Measurements from ENCODE around the gene RXRA.
A peak's percentile ranks its signal among the peaks of the same experiment; 100 is the strongest.

Gene RXRA

DNA sequence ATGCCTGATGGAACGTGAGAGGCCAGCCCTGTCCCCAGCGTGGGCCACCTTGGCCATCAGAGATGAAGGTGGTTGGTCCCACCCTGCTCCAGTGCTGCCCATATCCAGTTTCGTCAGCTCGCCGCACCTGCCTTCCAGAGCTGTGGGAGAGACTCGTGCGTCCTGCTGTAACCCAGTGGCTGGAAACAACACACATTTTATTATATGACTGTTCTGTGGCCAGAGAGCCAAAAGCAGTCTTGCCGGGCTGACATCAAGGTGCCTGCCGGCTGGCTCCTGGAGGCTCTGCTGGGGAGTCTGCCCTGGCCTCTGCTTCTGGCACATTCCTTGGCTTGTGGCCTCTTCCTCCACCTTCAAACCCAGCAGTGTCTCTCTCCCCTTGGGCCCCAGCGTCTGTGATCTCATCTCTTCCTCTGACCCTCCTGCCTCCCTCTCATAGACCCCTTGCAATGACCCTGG lies 94.7 kb downstream of the RXRA start:
- TF ChIP-seq, protein P1, sequence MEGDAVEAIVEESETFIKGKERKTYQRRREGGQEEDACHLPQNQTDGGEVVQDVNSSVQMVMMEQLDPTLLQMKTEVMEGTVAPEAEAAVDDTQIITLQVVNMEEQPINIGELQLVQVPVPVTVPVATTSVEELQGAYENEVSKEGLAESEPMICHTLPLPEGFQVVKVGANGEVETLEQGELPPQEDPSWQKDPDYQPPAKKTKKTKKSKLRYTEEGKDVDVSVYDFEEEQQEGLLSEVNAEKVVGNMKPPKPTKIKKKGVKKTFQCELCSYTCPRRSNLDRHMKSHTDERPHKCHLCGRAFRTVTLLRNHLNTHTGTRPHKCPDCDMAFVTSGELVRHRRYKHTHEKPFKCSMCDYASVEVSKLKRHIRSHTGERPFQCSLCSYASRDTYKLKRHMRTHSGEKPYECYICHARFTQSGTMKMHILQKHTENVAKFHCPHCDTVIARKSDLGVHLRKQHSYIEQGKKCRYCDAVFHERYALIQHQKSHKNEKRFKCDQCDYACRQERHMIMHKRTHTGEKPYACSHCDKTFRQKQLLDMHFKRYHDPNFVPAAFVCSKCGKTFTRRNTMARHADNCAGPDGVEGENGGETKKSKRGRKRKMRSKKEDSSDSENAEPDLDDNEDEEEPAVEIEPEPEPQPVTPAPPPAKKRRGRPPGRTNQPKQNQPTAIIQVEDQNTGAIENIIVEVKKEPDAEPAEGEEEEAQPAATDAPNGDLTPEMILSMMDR (IDR thresholded peaks at IDR 0.05; ENCODE audit: low read length, missing control alignments): no peak
- H3K4me3 ChIP-seq (replicated peaks; ENCODE audit: low read depth, low read length): no peak overlapping the region
- no peak for DNase-seq (ENCODE audit: low read depth)

DNA sequence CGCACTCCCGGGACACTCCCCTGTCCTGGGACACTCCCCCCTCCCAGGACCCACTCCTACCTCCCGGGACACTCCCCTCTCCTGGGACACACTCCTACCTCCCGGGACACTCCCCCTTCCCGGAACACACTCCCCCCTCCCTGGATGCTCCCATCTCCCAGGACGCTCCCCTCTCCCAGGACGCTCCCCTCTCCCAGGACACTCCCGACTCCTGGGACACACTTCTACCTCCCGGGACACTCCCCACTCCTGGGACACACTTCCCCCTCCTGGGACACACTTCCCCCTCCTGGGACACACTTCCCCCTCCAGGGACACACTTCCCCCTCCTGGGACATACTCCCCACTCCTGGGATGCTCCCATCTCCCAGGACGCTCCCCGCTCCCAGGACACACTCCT lies 95.6 kb downstream of the RXRA start:
- DNase-seq (ENCODE audit: low read depth): no peak
- no peak overlapping the region for H3K4me3 ChIP-seq (replicated peaks; ENCODE audit: low read depth, low read length)
- TF ChIP-seq, protein P1 (IDR thresholded peaks at IDR 0.05; ENCODE audit: low read length, missing control alignments): no peak

DNA sequence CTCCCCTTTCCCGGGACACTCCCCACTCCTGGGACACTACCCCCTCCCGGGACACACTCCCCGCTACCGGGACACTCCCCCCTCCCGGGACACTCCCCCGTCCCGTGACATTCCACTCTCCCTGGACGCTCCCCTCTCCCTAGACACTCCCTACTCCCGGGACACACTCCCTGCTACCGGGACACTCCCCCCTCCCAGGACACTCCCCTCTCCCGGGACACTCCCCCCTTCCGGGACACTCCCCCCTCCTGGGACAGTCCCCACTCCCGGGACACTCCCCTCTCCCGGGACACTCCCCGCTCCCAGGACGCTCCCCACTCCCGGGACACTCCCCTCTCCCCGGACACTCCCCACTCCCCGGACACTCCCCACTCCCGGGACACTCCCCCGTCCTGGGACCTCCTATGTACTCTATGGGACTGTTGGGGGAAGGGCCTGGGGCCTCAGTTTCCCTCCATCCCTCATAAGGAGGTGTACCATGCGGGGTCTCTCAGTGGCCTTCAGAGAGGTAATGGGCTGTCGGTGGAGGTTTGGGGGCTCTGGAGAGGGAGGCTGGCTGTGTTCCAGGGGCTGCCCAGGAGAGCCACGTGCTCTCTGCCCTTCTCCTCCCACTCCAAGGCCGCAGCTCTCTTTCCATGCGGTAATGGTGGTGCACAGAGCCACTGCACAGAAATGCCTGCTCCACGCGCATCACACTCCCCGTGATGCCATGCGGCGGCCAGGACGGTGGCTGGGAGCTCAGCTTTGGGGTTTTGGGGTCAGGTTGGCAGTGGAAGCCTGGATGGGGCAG lies 96.2 kb downstream of the RXRA start:
- H3K4me3 ChIP-seq (replicated peaks; ENCODE audit: low read depth, low read length): no peak overlapping the region
- TF ChIP-seq, protein P1 (IDR thresholded peaks at IDR 0.05; ENCODE audit: low read length, missing control alignments): no peak
- DNase-seq (ENCODE audit: low read depth): peak; percentile 21

DNA sequence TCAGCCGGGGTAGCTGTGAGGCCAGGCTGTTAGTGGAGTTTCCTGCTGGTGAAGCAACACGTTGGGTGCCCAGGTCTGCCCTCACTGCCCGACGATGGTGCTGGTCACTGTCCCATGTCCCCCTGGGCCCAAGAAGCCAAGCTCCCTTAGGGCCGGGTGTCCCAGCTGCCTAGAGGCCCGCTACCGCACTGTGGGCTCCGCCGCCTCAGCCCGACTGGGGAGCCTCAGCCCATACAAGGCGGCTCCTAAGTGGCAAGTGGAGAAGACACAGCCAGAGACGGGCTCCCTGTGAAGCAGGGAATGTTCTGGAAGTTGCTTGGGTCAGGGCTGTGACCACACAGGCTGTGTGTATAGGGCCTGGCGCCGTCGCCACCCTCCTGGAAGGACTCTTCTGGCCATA lies 96.9 kb downstream of the RXRA start:
- DNase-seq (ENCODE audit: low read depth): no peak
- TF ChIP-seq, protein P1 (IDR thresholded peaks at IDR 0.05; ENCODE audit: low read length, missing control alignments): no peak
- H3K4me3 ChIP-seq (replicated peaks; ENCODE audit: low read depth, low read length): no peak overlapping the region

DNA sequence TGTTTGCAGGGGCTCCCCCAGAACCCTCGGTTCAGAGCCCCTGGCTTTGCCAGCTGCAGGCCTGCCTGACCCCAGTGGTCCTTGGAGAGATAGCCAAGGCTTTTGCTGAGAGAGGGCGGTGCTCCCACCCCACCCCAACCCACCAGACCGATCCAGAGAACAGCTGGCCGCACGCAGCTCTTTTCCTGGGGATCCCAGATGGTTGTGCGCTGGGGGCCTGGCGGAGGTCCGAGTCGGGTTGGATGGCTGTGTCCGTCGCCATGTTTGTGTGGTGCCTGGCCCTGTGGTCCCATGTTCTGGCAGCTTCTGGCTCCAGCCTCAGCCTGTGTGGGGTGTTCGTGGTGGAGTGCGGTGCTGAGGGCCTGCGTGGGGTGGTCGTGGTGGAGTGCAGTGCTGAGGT lies 97.5 kb downstream of the RXRA start:
- H3K4me3 ChIP-seq (replicated peaks; ENCODE audit: low read depth, low read length): no peak overlapping the region
- TF ChIP-seq, protein P1 (IDR thresholded peaks at IDR 0.05; ENCODE audit: low read length, missing control alignments): no peak
- DNase-seq (ENCODE audit: low read depth): no peak

DNA sequence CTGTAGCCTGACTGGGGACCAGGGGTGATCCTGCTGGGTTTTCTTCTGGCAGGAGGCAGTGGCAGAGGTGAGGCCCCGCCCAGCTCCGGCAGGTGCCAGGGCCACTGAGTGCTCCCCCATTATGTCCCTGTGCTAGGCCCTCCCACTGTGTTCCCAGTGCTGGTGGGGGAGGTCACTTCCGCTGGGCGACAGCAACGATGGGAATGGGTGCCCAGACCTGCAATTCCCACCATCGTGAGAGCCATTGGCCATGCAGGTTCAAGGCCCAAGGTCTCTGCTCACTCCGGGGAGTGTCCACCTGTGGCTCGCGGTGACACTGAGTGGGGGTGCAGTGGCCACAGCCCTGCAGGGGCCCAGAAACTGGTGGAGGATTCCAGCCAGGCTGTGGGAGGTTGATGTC lies 98.6 kb downstream of the RXRA start:
- TF ChIP-seq, protein P1 (IDR thresholded peaks at IDR 0.05; ENCODE audit: low read length, missing control alignments): no peak

DNA sequence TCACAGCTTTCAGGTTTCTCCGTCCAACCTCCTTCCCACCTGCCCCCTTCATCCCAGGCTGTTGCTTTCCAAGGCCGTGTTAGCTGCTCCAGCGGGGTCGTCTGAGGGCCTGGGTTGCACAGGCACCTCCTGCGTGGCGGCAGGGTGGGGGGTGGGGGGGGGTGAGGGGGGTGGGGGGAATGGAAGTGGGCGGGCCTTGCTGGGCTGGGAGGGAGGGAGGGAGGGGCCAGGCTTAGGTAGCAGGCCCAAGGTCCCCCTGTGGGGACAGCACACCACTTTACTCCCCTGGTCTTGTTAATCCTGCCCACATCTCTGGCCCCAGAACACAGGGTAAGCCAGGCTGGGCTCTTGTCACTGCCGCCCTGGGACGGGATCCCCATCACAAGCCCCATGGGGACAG lies 99.1 kb downstream of the RXRA start:
- no peak overlapping the region for H3K4me3 ChIP-seq (replicated peaks; ENCODE audit: low read depth, low read length)
- no peak for DNase-seq (ENCODE audit: low read depth)
- TF ChIP-seq, protein P1 (IDR thresholded peaks at IDR 0.05; ENCODE audit: low read length, missing control alignments): no peak

More for the DNA sequence above, 98.6 kb downstream of the RXRA start:
- DNase-seq (ENCODE audit: low read depth): no peak
- no peak overlapping the region for H3K4me3 ChIP-seq (replicated peaks; ENCODE audit: low read depth, low read length)
